Fibroblast of lung (primary cell): ENCODE results near the gene IDH2. TPM values are rescaled to one million over a fixed set of nuclear protein-coding genes. Genes with fewer than 3 reads are reported as not detected.
A peak's percentile ranks its signal among the peaks of the same experiment; 100 is the strongest.

Experiments used
- DNase-seq, 2 donors: peaks; one replicate each; pipeline versions ENCODE4 v3.0.0 to v3.0.0-alpha.2; 2010; ENCODE audit warnings: low read depth in 2 of 2
- H2AFZ ChIP-seq: 2 replicates; pipeline ENCODE4 v1.5.1; 2012; ENCODE audit warnings: low read length, control low read depth, inconsistent platforms
- H3K27ac ChIP-seq: 2 replicates; pipeline ENCODE4 v1.5.1; 2011; ENCODE audit warnings: low read length, control low read depth; ENCODE audit not compliant: insufficient read depth
- H3K27me3 ChIP-seq: 2 replicates; pipeline ENCODE4 v1.5.1; 2011; ENCODE audit warnings: mild to moderate bottlenecking, low read length; ENCODE audit not compliant: control insufficient read depth, insufficient read depth
- H3K36me3 ChIP-seq: 2 replicates; pipeline ENCODE4 v1.5.1; 2011; ENCODE audit warnings: low read length; ENCODE audit not compliant: control insufficient read depth, insufficient read depth
- H3K4me1 ChIP-seq: 2 replicates; pipeline ENCODE4 v1.5.1; 2011; ENCODE audit warnings: low read length; ENCODE audit not compliant: control insufficient read depth, insufficient read depth; ENCODE audit errors: extremely low read depth
- H3K4me2 ChIP-seq: 2 replicates; pipeline ENCODE4 v1.5.1; 2011; ENCODE audit warnings: low read length, control low read depth; ENCODE audit not compliant: insufficient read depth; ENCODE audit errors: extremely low read depth
- H3K4me3 ChIP-seq, 4 experiments: fragments of 200-600 bp in 1 of 4; sonication (generic) in 1 of 4; replicated peaks in 1 of 4; 2 replicates each; pipeline ENCODE4 v1.5.1; 2011 to 2016; ENCODE audit warnings: low read length in 4 of 4, low read depth in 3 of 4, mild to moderate bottlenecking in 3 of 4, control low read depth in 2 of 4, inconsistent platforms in 1 of 4, mixed read lengths in 1 of 4; ENCODE audit not compliant: insufficient read depth in 1 of 4; ENCODE audit errors: control extremely low read depth in 1 of 4
- H3K79me2 ChIP-seq: 2 replicates; pipeline ENCODE4 v1.5.1; 2012; ENCODE audit warnings: mild to moderate bottlenecking, low read length, inconsistent platforms; ENCODE audit not compliant: control insufficient read depth, insufficient read depth
- H3K9ac ChIP-seq: 2 replicates; pipeline ENCODE4 v1.5.1; 2011; ENCODE audit warnings: mild to moderate bottlenecking, low read length, control low read depth; ENCODE audit not compliant: insufficient read depth
- H3K9me3 ChIP-seq: 2 replicates; pipeline ENCODE4 v1.5.1; 2012; ENCODE audit warnings: low read depth, low read length; ENCODE audit not compliant: control insufficient read depth, insufficient read depth
- H4K20me1 ChIP-seq: 2 replicates; pipeline ENCODE4 v1.5.1; 2011; ENCODE audit warnings: low read length; ENCODE audit not compliant: control insufficient read depth, insufficient read depth; ENCODE audit errors: extremely low read depth
- EZH2 ChIP-seq: IDR thresholded peaks from 2 replicates; pipeline ENCODE4 v1.5.1; 2012; ENCODE audit warnings: low read length, control low read depth, mild to moderate bottlenecking; ENCODE audit errors: missing control alignments
- polyA plus RNA-seq, 2 donors: library from polyadenylated mRNA; depleted of rRNA in 1 of 2; stranded (reverse) in 1 of 2; unstranded in 1 of 2; fragments of >200 nt; gene quantifications; 2 replicates each; pipeline ENCODE4 v1.2.1, GENCODE V29; 2011 to 2012; ENCODE audit warnings: missing spikeins in 1 of 2
- total RNA-seq: library from RNA; depleted of rRNA; stranded (reverse); fragments of >200 nt; gene quantifications from 2 replicates; pipeline ENCODE4 v1.2.1, GENCODE V29; 2014
- TF ChIP-seq, protein P1 (sequence below), 2 donors: IDR thresholded peaks in 1 of 2; conservative IDR thresholded peaks in 1 of 2; 1 replicate in 1 of 2; 2 replicates in 1 of 2; pipeline ENCODE4 v1.5.1; 2011 to 2012; ENCODE audit warnings: low read length in 2 of 2, control low read depth in 1 of 2, inconsistent platforms in 1 of 2, low read depth in 1 of 2, mild to moderate bottlenecking in 1 of 2

The IDH2 gene
- total and polyA plus RNA-seq, 2 donors (not counting 1 experiment from before 2014, with no cell fraction given), result 47.9 to 66.0 TPM

DNA sequence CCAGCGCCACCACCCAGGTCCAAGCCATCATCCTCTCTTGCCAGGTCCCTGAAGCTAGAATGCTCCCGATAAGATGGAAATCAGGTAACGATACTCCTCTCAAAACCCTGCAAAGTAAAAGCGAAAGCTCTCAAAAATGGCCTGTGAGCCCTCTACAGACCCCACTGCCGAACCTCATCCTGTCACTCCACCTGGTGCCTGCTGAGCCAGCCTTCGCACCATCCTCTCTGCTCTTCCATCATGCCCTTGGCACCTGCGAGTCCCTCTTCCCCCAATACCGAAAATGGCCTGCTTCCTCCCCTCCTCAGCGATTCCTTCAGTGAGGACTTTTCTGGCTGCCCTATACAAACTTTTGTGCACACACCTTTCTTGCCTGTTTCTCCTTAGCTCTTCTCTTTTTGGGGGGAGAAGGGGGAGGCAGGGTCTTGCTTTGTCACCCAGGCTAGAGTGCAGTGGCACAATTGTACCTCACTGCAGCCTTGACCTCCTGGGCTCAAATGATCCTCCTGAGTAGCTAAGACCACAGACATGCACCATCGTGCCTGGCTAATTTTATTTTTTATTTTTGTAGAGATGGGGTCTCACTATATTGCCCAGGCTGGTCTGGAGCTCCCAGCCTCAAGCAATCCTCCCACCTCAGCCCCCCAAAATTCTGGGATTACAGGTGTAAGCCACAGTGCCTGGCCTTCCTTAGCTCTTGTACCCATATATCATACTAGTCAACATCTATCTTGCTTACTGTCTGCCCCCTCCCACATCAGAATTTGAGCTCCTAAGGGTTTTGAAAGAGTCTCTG lies 3.0 kb downstream of the IDH2 start:
- peaks cover 2% of the 10 kb centered on the region for H3K79me2 ChIP-seq

DNA sequence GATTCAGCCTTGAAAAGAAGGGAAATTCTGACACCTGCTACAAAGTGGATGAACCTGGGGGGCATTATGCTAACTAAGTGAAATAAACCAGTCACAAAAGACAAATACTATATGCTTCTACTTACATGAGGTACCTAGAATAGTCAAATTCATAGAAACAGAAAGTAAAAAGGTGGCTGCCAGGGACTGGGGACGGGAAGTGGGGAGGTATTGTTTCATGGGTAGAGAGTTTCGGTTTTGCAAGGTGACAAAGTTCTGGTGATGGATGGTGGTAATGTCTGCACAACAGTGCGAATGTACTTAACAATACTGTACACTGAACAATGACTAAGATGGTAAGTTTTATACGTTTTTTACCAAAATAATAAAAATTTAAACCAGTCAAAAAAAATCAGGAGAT lies 4.8 kb downstream of the IDH2 start:
- H3K9me3 ChIP-seq, result no peaks in the 10 kb centered on the region
- TF ChIP-seq, protein P1, sequence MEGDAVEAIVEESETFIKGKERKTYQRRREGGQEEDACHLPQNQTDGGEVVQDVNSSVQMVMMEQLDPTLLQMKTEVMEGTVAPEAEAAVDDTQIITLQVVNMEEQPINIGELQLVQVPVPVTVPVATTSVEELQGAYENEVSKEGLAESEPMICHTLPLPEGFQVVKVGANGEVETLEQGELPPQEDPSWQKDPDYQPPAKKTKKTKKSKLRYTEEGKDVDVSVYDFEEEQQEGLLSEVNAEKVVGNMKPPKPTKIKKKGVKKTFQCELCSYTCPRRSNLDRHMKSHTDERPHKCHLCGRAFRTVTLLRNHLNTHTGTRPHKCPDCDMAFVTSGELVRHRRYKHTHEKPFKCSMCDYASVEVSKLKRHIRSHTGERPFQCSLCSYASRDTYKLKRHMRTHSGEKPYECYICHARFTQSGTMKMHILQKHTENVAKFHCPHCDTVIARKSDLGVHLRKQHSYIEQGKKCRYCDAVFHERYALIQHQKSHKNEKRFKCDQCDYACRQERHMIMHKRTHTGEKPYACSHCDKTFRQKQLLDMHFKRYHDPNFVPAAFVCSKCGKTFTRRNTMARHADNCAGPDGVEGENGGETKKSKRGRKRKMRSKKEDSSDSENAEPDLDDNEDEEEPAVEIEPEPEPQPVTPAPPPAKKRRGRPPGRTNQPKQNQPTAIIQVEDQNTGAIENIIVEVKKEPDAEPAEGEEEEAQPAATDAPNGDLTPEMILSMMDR (conservative IDR thresholded peaks at IDR 0.05 in 1 of 2, IDR thresholded peaks at IDR 0.05 in 1 of 2; ENCODE audit: low read depth in 1 of 2, low read length in 2 of 2), result no peak
- no peak for TF ChIP-seq EZH2
- no peak overlapping the region for H3K4me2 ChIP-seq
- no peak overlapping the region for H3K9ac ChIP-seq
- no peaks in the 10 kb centered on the region for H3K27me3 ChIP-seq
- no peaks in the 10 kb centered on the region for H4K20me1 ChIP-seq
- peak overlapping the region; percentile 53 for H3K27ac ChIP-seq
- no peak overlapping the region for H3K4me3 ChIP-seq
- no peaks in the 10 kb centered on the region for H3K36me3 ChIP-seq
- peaks cover 26% of the 10 kb centered on the region for H3K4me1 ChIP-seq
- no peak overlapping the region for H2AFZ ChIP-seq
- H3K79me2 ChIP-seq, result peaks cover 2% of the 10 kb centered on the region
- DNase-seq, result no peak

More for the DNA sequence above, 3.0 kb downstream of the IDH2 start:
- H3K4me1 ChIP-seq, result peaks cover 26% of the 10 kb centered on the region
- no peak overlapping the region for H3K9ac ChIP-seq
- H3K27ac ChIP-seq, result peak overlapping the region; percentile 23
- peak overlapping the region; percentile 56 for H3K4me2 ChIP-seq
- no peaks in the 10 kb centered on the region for H3K9me3 ChIP-seq
- DNase-seq, result no peak
- H4K20me1 ChIP-seq, result no peaks in the 10 kb centered on the region
- H3K27me3 ChIP-seq, result no peaks in the 10 kb centered on the region
- no peaks in the 10 kb centered on the region for H3K36me3 ChIP-seq
- no peak overlapping the region for H2AFZ ChIP-seq
- TF ChIP-seq, protein P1 (conservative IDR thresholded peaks at IDR 0.05 in 1 of 2, IDR thresholded peaks at IDR 0.05 in 1 of 2; ENCODE audit: low read depth in 1 of 2, low read length in 2 of 2), result no peak
- TF ChIP-seq EZH2, result no peak
- no peak overlapping the region for H3K4me3 ChIP-seq

DNA sequence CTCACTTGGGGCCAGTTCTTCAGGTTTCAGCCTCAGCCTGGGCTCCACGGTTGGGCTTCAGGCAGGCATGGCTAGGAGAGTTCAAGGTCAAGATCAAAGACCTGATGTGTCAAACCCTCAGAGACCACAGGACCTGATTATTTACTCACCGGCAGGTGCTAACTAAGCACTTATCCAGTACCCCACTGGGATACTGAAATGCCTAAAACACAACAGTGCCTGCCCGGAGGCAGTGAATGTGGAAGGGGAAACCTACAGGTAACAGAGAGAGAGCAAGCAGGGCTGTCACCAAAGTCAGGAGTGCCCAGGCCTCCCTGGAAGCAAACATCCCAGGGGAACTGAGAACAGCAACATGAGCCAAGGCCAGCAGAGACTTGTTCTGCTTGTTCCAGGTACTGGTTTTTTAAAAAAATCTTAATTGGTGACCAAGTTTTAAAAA lies 6.7 kb downstream of the IDH2 start:
- H3K4me2 ChIP-seq, result no peak overlapping the region
- TF ChIP-seq, protein P1 (conservative IDR thresholded peaks at IDR 0.05 in 1 of 2, IDR thresholded peaks at IDR 0.05 in 1 of 2; ENCODE audit: low read depth in 1 of 2, low read length in 2 of 2), result no peak
- TF ChIP-seq EZH2, result no peak
- H3K27me3 ChIP-seq, result no peaks in the 10 kb centered on the region
- H4K20me1 ChIP-seq, result no peaks in the 10 kb centered on the region
- H3K4me3 ChIP-seq, result no peak overlapping the region
- H3K27ac ChIP-seq, result no peak overlapping the region
- H3K36me3 ChIP-seq, result no peaks in the 10 kb centered on the region
- H2AFZ ChIP-seq, result no peak overlapping the region
- H3K9me3 ChIP-seq, result no peaks in the 10 kb centered on the region
- no peak for DNase-seq
- no peak overlapping the region for H3K9ac ChIP-seq
- H3K79me2 ChIP-seq, result no peaks in the 10 kb centered on the region
- peaks cover 19% of the 10 kb centered on the region for H3K4me1 ChIP-seq
